Activated B cell treated with CpG ODN at 0.5 μM for 24 hours (primary cell): ENCODE data around the gene TLE3. TPM values are rescaled to one million over a fixed set of nuclear protein-coding genes. Genes with fewer than 3 reads are reported as not detected.

Source experiments
- ATAC-seq: fragments of 200-7000 bp; cut with Tn5 transposase; one replicate; pipeline ENCODE4 v1.10.0; 2021; ENCODE audit warnings: low read depth, mild to moderate bottlenecking, moderate library complexity
- CTCF ChIA-PET: fragments of 350-600 bp; sonication (Branson Sonifier 250); formaldehyde crosslinking; loops from one replicate; lab custom pipeline; 2021; ENCODE audit warnings: antibody characterized with exemption; lab: Charles Lee
- POLR2A ChIA-PET: fragments of 350-600 bp; sonication (Branson Sonifier 250); formaldehyde crosslinking; loops from one replicate; lab custom pipeline; 2021; ENCODE audit warnings: antibody characterized with exemption; lab: Charles Lee
- DNase-seq: peaks from one replicate; pipeline ENCODE4 v3.0.0; 2022
- H3K27ac Mint-ChIP-seq: one replicate; pipeline ENCODE4 v1.8.0; 2020; ENCODE audit warnings: mixed read lengths
- H3K27me3 Mint-ChIP-seq: one replicate; pipeline ENCODE4 v1.8.0; 2021; ENCODE audit warnings: mixed read lengths
- H3K36me3 Mint-ChIP-seq: one replicate; pipeline ENCODE4 v1.8.0; 2021; ENCODE audit warnings: low read depth, mixed read lengths
- H3K4me1 Mint-ChIP-seq: one replicate; pipeline ENCODE4 v1.8.0; 2021; ENCODE audit warnings: mixed read lengths
- H3K4me3 Mint-ChIP-seq: one replicate; pipeline ENCODE4 v1.8.0; 2020; ENCODE audit warnings: mild to moderate bottlenecking, mixed read lengths
- H3K9me3 Mint-ChIP-seq: one replicate; pipeline ENCODE4 v1.8.0; 2020; ENCODE audit warnings: mixed read lengths
- intact Hi-C: fragments of 100-400 bp; cut with micrococcal nuclease; formaldehyde crosslinking; loops from one replicate; pipeline ENCODE4 v1.15.1; 2024
- total RNA-seq: library from RNA; stranded (reverse); gene quantifications from 2 replicates; pipeline ENCODE4 v1.2.3, GENCODE V29; 2022
- TF ChIP-seq, protein P1 (sequence below): fragments of 200-600 bp; IDR thresholded peaks from one replicate; pipeline ENCODE4 v1.8.0; 2022; ENCODE audit warnings: antibody characterized with exemption, mild to moderate bottlenecking

Gene TLE3
- total RNA-seq, 1 donor from 2014 or later: 110 TPM

DNA sequence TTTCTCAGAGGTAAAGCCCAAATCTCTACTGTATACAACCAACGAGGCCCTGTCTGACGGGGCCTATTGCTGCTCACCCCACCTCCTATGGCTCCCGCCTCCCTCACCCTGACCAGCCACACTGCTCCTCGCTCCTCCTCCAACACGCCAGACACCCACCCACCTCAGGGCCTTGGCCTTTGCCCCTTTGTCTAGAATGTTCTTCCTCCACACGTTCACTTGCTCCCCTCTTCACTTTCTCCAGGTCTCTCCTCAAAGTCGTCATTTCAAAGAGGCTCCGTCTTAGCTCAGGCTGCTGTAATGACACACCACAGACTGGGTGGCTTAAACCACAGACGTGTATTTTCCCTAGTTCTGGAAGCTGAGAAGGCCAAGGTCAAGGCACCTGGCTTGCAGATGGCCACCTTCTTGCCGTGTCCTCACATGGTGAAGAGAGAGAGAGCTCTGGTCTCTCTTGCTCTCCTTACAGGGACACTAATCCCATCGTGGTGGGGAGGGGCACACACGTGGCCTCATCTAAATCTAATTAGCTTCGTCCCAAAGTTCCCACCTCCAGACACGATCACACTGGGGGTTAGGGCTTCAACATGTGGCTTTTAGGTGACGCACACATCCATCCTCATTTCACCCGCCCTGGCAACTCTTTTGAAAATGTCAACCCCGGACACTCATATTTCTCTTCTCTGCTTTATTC, 98.2 kb downstream of the TLE3 start:
- H3K4me3 Mint-ChIP-seq: no peak overlapping the region
- peaks cover 14% of the 10 kb centered on the region for H3K9me3 Mint-ChIP-seq
- no peak for ATAC-seq
- H3K4me1 Mint-ChIP-seq: peaks cover 81% of the 10 kb centered on the region
- CTCF ChIA-PET: interaction anchor here (0.6 kb wide), 1 partner anchor 445 kb away, joined by 3 read pairs; no protein-coding TSS in a partner anchor
- no peaks in the 10 kb centered on the region for H3K27me3 Mint-ChIP-seq
- peak overlapping the region; percentile 67 for H3K27ac Mint-ChIP-seq
- intact Hi-C loops: no loop called here
- TF ChIP-seq, protein P1, sequence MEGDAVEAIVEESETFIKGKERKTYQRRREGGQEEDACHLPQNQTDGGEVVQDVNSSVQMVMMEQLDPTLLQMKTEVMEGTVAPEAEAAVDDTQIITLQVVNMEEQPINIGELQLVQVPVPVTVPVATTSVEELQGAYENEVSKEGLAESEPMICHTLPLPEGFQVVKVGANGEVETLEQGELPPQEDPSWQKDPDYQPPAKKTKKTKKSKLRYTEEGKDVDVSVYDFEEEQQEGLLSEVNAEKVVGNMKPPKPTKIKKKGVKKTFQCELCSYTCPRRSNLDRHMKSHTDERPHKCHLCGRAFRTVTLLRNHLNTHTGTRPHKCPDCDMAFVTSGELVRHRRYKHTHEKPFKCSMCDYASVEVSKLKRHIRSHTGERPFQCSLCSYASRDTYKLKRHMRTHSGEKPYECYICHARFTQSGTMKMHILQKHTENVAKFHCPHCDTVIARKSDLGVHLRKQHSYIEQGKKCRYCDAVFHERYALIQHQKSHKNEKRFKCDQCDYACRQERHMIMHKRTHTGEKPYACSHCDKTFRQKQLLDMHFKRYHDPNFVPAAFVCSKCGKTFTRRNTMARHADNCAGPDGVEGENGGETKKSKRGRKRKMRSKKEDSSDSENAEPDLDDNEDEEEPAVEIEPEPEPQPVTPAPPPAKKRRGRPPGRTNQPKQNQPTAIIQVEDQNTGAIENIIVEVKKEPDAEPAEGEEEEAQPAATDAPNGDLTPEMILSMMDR: no peak
- H3K36me3 Mint-ChIP-seq: no peaks in the 10 kb centered on the region
- no peak for DNase-seq
- POLR2A ChIA-PET: no interaction called here

DNA sequence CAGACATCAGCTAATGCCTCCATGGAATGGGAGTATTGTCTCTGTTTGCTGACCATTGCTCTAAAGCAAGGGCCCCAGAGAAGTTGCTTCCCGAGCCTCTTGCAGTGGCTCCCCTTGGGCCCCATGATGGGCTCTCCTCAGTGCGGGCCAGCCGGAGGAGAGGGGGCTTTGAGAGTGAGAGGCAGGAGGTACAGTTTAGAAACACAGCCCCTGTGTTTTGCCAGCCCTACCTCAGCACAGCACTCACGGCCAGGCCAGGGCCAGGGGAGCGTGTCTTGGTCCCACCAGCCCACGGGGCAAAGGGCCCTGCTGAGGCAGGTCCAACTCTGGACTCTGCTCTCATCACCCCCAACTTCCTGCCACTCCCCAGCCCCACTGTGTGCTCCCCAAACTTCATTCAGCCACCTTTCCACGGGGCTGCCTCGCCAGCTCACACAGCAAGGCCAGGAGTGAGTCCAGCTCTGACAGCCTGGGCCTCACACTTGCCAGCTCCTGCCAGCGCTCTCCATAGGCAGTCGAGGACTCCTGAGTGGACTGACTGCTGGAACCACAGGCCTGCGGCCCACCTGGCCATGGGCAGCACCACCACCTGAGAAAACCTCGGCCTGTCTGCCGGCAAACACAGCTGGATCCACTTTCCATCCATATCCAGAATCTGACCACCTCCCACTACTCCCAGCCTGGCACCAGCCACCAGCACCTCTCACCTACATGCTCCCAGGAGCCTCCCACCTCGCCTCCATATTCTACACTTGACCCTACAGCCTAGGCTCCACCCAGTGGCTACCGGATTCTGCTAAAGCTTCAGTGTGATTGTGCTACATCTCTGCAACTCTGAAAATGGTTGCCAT, 99.0 kb downstream of the TLE3 start:
- no peak overlapping the region for H3K4me3 Mint-ChIP-seq
- no peaks in the 10 kb centered on the region for H3K36me3 Mint-ChIP-seq
- ATAC-seq (no peak), DNase-seq (no peak)
- H3K27ac Mint-ChIP-seq: peak overlapping the region; percentile 67
- H3K9me3 Mint-ChIP-seq: peaks cover 16% of the 10 kb centered on the region
- no peaks in the 10 kb centered on the region for H3K27me3 Mint-ChIP-seq
- TF ChIP-seq, protein P1: no peak
- peaks cover 89% of the 10 kb centered on the region for H3K4me1 Mint-ChIP-seq
- ChIA-PET CTCF (interaction anchor here (0.6 kb wide), 1 partner anchor 446 kb away, joined by 3 read pairs; no protein-coding TSS in a partner anchor), POLR2A (interaction anchor here (1.1 kb wide), 1 partner anchor 22 kb away, joined by 3 read pairs; no protein-coding TSS in a partner anchor)
- intact Hi-C loops: no loop called here

DNA sequence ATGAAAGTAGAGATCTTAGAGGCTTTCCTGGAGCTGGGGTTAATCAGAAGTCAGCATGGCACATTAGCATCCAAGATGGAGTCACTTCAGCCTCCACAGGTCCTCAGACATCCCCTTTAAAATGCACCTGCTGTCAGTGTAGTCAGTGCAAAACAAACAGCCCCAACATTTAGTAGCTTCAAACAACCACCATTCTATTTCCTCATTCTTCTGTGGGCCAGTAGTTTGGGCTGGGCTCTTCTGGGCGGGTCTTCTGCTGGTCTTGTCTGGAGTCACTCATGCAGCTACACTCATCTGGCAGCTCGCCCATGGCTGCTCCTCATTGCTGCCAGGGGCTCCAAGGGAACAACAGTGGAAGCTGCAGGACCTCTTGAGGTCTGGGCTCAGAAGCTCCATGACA, 99.9 kb downstream of the TLE3 start:
- DNase-seq: no peak
- peak; percentile 49 for ATAC-seq
- POLR2A ChIA-PET: interaction anchor here (0.7 to 1.1 kb wide), 2 partner anchors 21 to 99 kb away, joined by 3 read pairs; no protein-coding TSS in a partner anchor
- no peaks in the 10 kb centered on the region for H3K27me3 Mint-ChIP-seq
- intact Hi-C loops: no loop called here
- H3K27ac Mint-ChIP-seq: peak overlapping the region; percentile 73
- peaks cover 94% of the 10 kb centered on the region for H3K4me1 Mint-ChIP-seq
- TF ChIP-seq, protein P1: no peak
- peak overlapping the region; percentile 55 for H3K4me3 Mint-ChIP-seq
- H3K9me3 Mint-ChIP-seq: peaks cover 10% of the 10 kb centered on the region
- CTCF ChIA-PET: no interaction called here
- no peaks in the 10 kb centered on the region for H3K36me3 Mint-ChIP-seq
